Measurements from ENCODE around the gene RASSF8.

RASSF8 gene

DNA sequence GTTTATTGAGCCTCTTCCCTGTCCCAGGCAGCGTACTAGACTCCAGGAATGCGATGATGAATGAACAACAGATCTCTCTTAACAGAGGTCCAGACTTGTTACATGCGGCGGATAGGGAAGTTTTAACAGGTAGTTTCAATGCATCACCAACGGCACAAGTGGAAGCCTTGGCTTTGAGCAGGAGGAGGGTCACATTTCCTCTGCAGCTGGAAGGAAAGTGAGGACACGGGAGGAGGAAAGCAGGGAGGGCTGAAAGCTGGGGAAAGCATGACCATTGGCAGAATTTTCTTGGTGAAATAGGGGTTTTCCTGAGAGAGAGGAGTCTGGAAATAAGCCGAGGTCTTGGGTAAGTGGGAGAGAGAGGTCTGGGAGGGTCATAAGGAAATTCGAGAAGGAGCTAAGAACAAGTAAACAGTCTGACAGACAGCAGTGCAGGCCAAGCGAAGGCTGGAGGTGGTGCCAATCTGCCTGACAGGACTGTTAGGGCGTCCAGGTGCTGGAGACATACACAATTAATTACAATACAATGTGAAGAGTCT, 150.9 kb downstream of the RASSF8 start:
- no peak overlapping the region for H3K4me3 ChIP-seq (ENCODE audit: low read length)
- TF ChIP-seq CTCF (conservative IDR thresholded peaks at IDR 0.05; ENCODE audit: low read length): no peak
- no peak for DNase-seq (ENCODE audit: low read depth)

GRCh38 chr12:26112232-26112631, 153.8 kb downstream of the RASSF8 start:
- TF ChIP-seq CTCF (conservative IDR thresholded peaks at IDR 0.05; ENCODE audit: low read length): no peak
- no peak overlapping the region for H3K4me3 ChIP-seq (ENCODE audit: low read length)
- no peak for DNase-seq (ENCODE audit: low read depth)

DNA sequence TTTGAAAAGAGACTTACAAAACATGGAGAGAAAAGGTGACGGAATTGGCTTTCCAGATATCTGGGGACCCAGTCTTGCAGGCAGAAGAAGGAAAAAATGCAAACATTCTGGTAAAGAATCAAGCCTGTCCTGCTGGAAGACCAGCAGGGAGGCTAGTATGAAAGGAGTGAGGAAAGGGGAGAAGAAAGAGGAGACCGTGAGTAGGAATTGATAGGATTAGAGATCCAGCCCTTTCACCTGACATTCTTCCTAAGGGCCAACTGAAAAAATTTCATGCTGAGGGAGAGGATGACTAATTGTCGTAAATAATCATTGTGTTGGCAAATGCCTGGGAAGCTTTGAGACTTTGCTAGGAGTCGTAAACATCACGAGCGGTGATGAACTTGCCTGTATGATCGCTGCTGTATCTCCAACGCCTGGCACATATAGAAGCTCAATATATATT, 154.2 kb downstream of the RASSF8 start:
- DNase-seq (ENCODE audit: low read depth): no peak
- no peak for TF ChIP-seq CTCF (conservative IDR thresholded peaks at IDR 0.05; ENCODE audit: low read length)
- no peak overlapping the region for H3K4me3 ChIP-seq (ENCODE audit: low read length)

GRCh38 chr12:26113181-26113654, 154.7 kb downstream of the RASSF8 start:
- TF ChIP-seq CTCF (conservative IDR thresholded peaks at IDR 0.05; ENCODE audit: low read length): no peak
- no peak for DNase-seq (ENCODE audit: low read depth)
- no peak overlapping the region for H3K4me3 ChIP-seq (ENCODE audit: low read length)

DNA sequence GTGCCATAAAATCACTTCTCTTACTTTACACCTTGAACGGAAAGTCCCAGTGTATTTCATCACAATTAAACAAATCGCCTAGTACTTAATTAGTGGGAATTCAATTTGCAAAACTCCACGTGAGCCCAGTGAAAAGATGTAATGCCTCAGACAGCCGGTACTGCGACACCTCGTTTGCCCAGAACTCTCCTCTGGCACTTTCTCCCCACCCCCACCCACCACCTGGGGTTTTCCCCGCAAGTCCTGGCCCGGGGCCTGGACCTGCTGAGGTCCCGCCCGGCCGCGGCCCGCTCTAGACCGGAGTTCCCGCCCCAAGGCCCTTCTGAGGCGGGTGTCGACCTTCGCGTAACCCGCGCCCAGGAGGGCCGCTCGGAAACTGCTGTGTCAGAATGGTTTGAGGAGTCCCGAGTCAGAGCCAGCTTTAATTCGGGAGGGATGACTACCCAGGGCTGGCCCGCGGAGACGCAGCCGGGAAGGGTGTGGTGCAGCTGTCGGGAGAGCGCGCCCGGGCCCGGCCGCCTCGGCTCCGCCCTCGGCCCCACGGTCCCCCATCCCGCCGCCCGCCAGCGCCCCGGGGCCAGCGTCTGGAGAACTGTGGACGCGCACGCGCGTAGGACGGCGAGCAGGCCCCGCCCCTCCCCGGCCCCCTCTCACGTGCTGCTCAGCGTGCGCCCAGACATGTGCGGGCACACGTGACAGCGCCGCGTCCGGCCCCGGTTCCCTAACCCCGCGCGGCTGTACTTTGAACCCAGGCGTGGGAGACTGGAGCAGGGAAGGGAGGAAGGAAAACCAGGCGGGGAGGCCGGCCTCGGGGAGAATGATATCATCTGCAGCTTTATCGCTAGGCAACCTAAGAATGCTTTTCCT, 155.6 kb downstream of the RASSF8 start:
- DNase-seq (ENCODE audit: low read depth): peak; percentile 89
- peak overlapping the region; percentile 61 for H3K4me3 ChIP-seq (ENCODE audit: low read length)
- TF ChIP-seq CTCF (conservative IDR thresholded peaks at IDR 0.05; ENCODE audit: low read length): peak; percentile 41

DNA sequence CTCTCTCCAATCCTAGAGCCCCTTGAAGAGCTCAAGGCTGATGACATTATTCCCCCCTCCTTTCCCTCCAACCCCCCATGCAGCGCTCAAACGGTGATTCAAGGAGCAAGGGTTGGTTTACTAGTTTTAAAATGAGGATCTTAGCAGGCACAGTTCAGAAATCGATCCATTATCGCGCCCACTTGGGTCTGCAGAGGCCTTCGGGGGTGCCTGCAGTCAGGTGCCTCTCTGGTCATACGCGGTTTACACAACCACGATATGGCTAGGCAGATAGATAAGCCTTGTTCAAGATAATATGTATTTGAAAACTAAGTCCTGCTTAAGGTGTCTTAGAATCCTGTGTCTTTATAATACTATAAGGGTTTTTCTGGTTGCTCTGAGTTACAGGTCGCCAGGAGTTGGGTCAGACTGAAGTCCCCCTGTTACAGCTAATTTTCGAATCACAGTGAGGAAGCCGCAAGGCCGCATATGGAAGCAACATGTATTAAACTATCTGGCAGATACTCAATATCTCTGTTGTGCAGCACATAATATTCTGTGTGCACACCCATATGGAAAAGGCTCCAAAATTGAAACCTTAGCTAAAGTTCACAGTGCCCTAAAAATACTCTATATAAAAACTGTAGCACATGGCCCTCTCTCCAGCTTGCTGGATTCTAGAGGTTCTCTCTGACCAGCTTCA, 156.4 kb downstream of the RASSF8 start:
- H3K4me3 ChIP-seq (ENCODE audit: low read length): peak overlapping the region; percentile 61
- no peak for TF ChIP-seq CTCF (conservative IDR thresholded peaks at IDR 0.05; ENCODE audit: low read length)
- peak; percentile 58 for DNase-seq (ENCODE audit: low read depth)
